ENCODE data around the gene CEP192.

The CEP192 gene

DNA sequence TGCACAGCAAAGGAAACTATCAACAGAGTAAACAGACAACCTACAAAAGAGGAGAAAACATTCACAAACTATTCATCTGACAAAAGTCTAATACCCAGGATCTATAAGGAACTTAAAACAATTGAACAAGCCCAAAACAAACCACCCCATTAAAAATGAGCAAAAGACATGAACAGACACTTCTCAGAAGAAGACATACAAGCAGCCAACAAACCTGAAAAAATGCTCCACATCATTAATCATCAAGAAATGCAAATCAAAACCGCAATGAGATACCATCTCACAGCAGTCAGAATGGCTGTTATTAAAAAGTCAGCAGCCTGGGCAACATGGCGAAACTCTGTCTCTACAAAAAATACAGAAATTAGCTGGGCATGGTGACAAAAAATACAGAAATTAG is 117.2 kb downstream of the CEP192 start:
- Histone ChIP-seq H3K27me3 (replicated peaks; ENCODE audit: control insufficient read depth, insufficient read depth, low read length) (no peaks in the 10 kb centered on the region), H3K9me3 (ENCODE audit: control insufficient read depth, low read length) (no peaks in the 10 kb centered on the region), H3K4me1 (ENCODE audit: control insufficient read depth, insufficient read depth, low read length) (no peaks in the 10 kb centered on the region), H3K4me3 (ENCODE audit: low read length) (no peak overlapping the region), H3K36me3 (ENCODE audit: control insufficient read depth, insufficient read depth, low read length, severe bottlenecking) (peaks cover 58% of the 10 kb centered on the region), H3K9ac (ENCODE audit: low read length) (no peak overlapping the region)
- no peak for DNase-seq (ENCODE audit: low read depth)

DNA sequence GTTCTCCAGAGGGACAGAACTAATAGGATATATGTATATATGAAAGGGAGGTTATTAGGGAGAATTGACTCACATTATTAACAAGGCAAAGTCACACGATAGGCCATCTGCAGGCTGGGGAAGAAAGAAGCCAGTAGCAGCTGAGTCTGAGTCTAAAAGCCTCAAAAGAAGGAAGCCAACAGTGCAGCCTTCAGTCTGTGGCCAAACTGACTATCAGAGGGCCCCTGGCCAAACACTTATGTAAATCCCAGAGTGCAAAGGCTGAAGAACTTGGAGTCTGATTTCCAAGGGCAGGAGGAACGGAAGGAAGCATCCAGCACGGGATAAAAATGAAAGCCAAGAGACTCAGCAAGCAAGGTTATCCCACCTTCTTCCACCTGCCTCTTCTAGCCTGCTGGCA is 119.4 kb downstream of the CEP192 start:
- Histone ChIP-seq H3K4me1 (ENCODE audit: control insufficient read depth, insufficient read depth, low read length) (no peaks in the 10 kb centered on the region), H3K9me3 (ENCODE audit: control insufficient read depth, low read length) (no peaks in the 10 kb centered on the region), H3K27me3 (replicated peaks; ENCODE audit: control insufficient read depth, insufficient read depth, low read length) (no peaks in the 10 kb centered on the region), H3K36me3 (ENCODE audit: control insufficient read depth, insufficient read depth, low read length, severe bottlenecking) (peaks cover 50% of the 10 kb centered on the region), H3K4me3 (ENCODE audit: low read length) (no peak overlapping the region), H3K9ac (ENCODE audit: low read length) (no peak overlapping the region)
- no peak for DNase-seq (ENCODE audit: low read depth)

DNA sequence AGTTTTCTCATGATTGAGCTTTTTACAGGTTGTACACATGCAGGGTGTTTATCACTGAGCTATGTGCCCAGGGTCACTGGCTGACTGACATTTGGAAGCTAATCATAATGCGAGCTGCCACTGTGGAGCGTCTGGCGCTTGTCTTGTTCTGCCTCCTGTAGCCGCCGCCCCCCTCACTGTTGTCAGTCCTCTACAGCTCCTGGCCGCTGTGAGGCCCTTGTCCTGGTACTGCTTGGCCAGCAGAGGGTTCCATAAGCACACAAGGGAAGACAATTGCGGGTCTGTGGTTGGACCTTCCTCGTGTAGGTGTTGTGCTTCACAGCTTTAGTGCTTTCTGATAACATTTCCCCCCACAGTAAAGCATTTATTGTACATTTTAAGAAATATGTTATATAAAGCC is 121.8 kb downstream of the CEP192 start:
- Histone ChIP-seq H3K9ac (ENCODE audit: low read length) (no peak overlapping the region), H3K9me3 (ENCODE audit: control insufficient read depth, low read length) (no peaks in the 10 kb centered on the region), H3K4me3 (ENCODE audit: low read length) (no peak overlapping the region), H3K36me3 (ENCODE audit: control insufficient read depth, insufficient read depth, low read length, severe bottlenecking) (peaks cover 49% of the 10 kb centered on the region), H3K4me1 (ENCODE audit: control insufficient read depth, insufficient read depth, low read length) (no peaks in the 10 kb centered on the region), H3K27me3 (replicated peaks; ENCODE audit: control insufficient read depth, insufficient read depth, low read length) (no peaks in the 10 kb centered on the region)
- DNase-seq (ENCODE audit: low read depth), result peak; percentile 17

DNA sequence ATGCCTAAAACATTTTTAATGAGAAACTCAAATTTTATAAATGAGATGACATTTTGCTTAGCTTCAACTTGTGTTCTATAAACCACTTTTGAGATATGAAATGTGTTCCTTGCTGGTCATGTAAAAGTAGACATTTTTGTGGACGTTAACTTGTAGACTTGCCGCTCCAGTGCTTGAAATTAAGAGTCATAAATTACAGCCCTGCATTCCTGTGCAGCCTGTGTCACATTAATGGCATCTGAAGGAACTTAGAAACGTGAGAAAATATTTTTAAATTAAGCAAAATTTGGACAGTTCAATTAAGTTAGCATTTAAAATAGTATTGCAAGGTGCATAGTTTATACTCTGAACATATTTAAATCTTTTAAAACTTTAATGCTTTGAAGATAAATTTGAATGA is 129.1 kb downstream of the CEP192 start:
- peaks cover 21% of the 10 kb centered on the region for H3K4me1 ChIP-seq (ENCODE audit: control insufficient read depth, insufficient read depth, low read length)
- no peaks in the 10 kb centered on the region for H3K9me3 ChIP-seq (ENCODE audit: control insufficient read depth, low read length)
- H3K4me3 ChIP-seq (ENCODE audit: low read length), result no peak overlapping the region
- H3K9ac ChIP-seq (ENCODE audit: low read length), result no peak overlapping the region
- no peaks in the 10 kb centered on the region for H3K27me3 ChIP-seq (replicated peaks; ENCODE audit: control insufficient read depth, insufficient read depth, low read length)
- no peak for DNase-seq (ENCODE audit: low read depth)
- peaks cover 36% of the 10 kb centered on the region for H3K36me3 ChIP-seq (ENCODE audit: control insufficient read depth, insufficient read depth, low read length, severe bottlenecking)

DNA sequence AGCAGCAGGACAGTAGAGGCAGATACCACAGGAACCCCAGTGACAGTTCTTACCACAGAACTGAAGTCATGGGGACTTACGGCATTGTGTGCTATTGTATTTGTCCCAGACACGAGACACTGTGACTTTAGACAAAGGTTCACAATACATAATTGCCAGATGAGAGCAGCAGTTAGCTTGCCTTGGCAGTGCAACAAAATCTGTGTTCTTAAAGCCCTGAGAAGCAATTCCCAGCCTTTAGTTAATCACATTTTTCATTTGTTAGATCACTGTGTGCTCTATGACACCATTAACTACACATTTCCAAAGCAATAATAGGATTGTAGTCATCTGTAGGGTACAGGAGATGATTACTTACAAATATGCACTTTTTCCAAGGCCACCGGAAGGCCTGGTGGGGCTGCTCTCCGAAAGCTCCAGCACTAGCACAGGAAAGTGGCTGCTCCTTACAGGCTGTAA is 129.8 kb downstream of the CEP192 start:
- Histone ChIP-seq H3K4me1 (ENCODE audit: control insufficient read depth, insufficient read depth, low read length) (peaks cover 25% of the 10 kb centered on the region), H3K9ac (ENCODE audit: low read length) (peak overlapping the region; percentile 2), H3K4me3 (ENCODE audit: low read length) (peak overlapping the region; percentile 0), H3K9me3 (ENCODE audit: control insufficient read depth, low read length) (no peaks in the 10 kb centered on the region), H3K27me3 (replicated peaks; ENCODE audit: control insufficient read depth, insufficient read depth, low read length) (no peaks in the 10 kb centered on the region), H3K36me3 (ENCODE audit: control insufficient read depth, insufficient read depth, low read length, severe bottlenecking) (peaks cover 29% of the 10 kb centered on the region)
- DNase-seq (ENCODE audit: low read depth), result peak; percentile 69

DNA sequence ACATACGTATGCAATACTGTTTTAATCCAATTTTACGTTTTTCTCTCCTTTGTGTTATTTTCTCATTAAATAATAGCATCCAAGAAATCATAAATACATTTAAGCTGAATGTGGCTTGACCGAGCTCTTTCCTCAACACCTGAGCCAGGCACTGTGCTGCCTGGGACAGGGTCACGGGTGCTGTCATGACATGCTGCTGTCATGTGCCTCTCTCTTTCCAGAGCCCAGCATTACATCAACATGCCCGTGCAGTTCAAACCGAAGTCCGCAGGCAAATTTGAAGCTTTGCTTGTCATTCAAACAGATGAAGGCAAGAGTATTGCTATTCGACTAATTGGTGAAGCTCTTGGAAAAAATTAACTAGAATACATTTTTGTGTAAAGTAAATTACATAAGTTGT is 133.2 kb downstream of the CEP192 start:
- Histone ChIP-seq H3K4me1 (ENCODE audit: control insufficient read depth, insufficient read depth, low read length) (peaks cover 25% of the 10 kb centered on the region), H3K27me3 (replicated peaks; ENCODE audit: control insufficient read depth, insufficient read depth, low read length) (no peaks in the 10 kb centered on the region), H3K4me3 (ENCODE audit: low read length) (no peak overlapping the region), H3K36me3 (ENCODE audit: control insufficient read depth, insufficient read depth, low read length, severe bottlenecking) (peaks cover 17% of the 10 kb centered on the region), H3K9me3 (ENCODE audit: control insufficient read depth, low read length) (no peaks in the 10 kb centered on the region), H3K9ac (ENCODE audit: low read length) (no peak overlapping the region)
- no peak for DNase-seq (ENCODE audit: low read depth)

DNA sequence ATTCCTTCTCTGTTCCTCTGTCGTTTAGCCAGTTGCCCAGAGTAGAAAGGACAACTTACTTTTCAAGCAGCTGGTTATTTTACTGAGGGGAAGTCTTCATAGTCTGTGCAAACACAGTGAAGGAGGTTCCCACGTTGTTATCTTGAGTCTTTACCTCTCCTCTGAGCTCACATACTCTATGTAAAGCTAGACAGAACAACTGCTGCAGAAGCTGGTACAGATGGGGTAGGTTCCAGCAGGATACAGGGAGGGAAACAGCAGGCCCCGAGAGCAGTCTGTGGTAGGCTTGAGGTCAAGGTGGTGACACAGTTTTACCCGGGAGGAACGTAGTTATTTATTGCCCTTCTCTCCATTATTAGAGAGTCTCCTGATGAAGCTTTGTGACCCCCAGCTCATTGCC is 134.0 kb downstream of the CEP192 start:
- Histone ChIP-seq H3K4me1 (ENCODE audit: control insufficient read depth, insufficient read depth, low read length) (peaks cover 20% of the 10 kb centered on the region), H3K27me3 (replicated peaks; ENCODE audit: control insufficient read depth, insufficient read depth, low read length) (no peaks in the 10 kb centered on the region), H3K36me3 (ENCODE audit: control insufficient read depth, insufficient read depth, low read length, severe bottlenecking) (peaks cover 17% of the 10 kb centered on the region), H3K9ac (ENCODE audit: low read length) (no peak overlapping the region), H3K9me3 (ENCODE audit: control insufficient read depth, low read length) (no peaks in the 10 kb centered on the region), H3K4me3 (ENCODE audit: low read length) (no peak overlapping the region)
- no peak for DNase-seq (ENCODE audit: low read depth)

DNA sequence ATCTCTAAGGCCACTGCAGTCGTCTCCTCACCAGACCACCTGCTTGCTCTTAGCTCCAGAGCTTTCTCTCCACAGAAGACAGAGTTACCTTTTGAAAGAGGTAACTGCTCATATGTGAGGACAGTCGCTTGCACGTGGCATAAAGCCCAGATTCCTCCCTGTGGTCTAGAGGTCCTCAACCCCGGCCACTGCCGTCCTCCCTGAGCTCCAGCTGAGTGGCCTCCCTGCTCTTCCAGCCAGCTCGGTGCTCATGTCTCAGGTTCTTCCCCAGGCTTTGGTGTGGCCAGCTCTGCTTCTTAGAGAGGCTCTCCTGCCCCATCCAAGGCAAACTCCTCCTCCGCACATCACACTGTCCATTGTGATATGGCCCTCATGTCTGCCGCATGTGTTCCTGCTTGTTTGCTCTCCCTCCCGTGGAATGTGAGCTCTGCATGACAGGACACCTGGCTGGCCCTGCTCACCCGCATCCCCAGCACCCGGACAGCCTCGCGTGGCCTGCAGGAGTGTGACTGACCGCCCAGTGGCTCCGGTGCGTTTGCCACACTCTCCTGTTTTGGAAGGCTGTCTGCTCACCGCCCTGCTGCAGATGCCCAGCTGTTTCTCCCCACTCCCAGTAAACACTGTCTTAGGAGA is 135.9 kb downstream of the CEP192 start:
- no peak overlapping the region for H3K4me3 ChIP-seq (ENCODE audit: low read length)
- no peaks in the 10 kb centered on the region for H3K27me3 ChIP-seq (replicated peaks; ENCODE audit: control insufficient read depth, insufficient read depth, low read length)
- DNase-seq (ENCODE audit: low read depth), result no peak
- H3K4me1 ChIP-seq (ENCODE audit: control insufficient read depth, insufficient read depth, low read length), result peaks cover 4% of the 10 kb centered on the region
- H3K9me3 ChIP-seq (ENCODE audit: control insufficient read depth, low read length), result no peaks in the 10 kb centered on the region
- H3K36me3 ChIP-seq (ENCODE audit: control insufficient read depth, insufficient read depth, low read length, severe bottlenecking), result peaks cover 17% of the 10 kb centered on the region
- H3K9ac ChIP-seq (ENCODE audit: low read length), result no peak overlapping the region

DNA sequence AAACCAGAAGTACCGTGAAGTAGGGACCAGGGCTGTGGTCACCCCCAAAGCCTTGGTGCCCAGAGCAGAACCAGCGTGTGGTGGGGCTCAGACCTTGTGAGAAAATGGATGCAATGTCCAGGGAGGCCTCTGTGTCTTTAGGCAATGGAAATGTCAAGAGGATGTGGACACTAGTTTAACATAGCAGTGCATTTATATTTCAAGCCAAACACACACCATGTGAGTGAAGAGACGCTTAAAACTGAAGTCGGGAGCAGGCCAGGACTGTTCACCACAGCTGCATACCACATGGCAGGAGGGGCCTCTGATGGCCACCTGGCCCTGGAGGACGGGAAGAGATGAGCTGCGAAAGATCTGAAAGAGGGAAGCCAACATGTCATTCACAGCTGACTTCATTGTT is 140.1 kb downstream of the CEP192 start:
- Histone ChIP-seq H3K4me3 (ENCODE audit: low read length) (no peak overlapping the region), H3K4me1 (ENCODE audit: control insufficient read depth, insufficient read depth, low read length) (peaks cover 4% of the 10 kb centered on the region), H3K9me3 (ENCODE audit: control insufficient read depth, low read length) (no peaks in the 10 kb centered on the region), H3K27me3 (replicated peaks; ENCODE audit: control insufficient read depth, insufficient read depth, low read length) (no peaks in the 10 kb centered on the region), H3K36me3 (ENCODE audit: control insufficient read depth, insufficient read depth, low read length, severe bottlenecking) (peaks cover 10% of the 10 kb centered on the region), H3K9ac (ENCODE audit: low read length) (no peak overlapping the region)
- DNase-seq (ENCODE audit: low read depth), result no peak

DNA sequence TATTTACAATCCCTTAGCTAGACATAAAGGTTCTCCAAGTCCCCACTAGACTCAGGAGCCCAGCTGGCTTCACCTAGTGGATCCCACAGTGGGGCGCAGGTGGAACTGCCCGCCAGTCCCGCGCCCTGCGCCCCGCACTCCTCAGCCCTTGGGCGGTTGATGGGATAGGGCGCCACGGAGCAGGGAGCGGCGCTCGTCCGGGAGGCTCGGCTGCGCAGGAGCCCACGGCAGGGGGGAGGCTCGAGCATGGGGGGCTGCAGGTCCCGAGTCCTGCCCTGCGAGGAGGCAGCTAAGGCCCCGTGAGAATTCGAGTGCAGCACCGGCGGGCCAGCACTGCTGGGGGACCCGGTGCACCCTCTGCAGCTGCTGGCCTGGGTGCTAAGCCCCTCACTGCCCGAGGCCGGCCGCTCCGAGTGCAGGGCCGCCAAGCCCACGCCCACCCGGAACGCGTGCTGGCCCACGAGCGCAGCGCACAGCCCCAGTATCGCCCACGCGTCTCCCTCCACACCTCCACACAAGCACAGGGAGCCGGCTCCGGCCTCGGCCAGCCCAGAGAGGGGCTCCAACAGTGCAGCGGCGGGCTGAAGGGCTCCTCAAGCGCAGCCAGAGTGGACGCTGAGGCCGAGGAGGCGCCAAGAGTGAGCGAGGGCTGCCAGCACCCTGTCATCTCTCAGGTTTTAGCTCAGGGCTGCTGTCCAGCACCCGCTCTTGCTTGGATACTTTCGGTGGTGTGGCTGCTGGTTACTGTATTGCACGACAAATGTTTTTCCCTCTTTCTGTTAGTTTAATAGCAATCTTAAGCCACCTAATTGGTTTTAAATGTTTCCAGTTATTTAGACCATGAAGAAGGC is 143.6 kb downstream of the CEP192 start:
- Histone ChIP-seq H3K27me3 (replicated peaks; ENCODE audit: control insufficient read depth, insufficient read depth, low read length) (no peaks in the 10 kb centered on the region), H3K36me3 (ENCODE audit: control insufficient read depth, insufficient read depth, low read length, severe bottlenecking) (no peaks in the 10 kb centered on the region), H3K4me1 (ENCODE audit: control insufficient read depth, insufficient read depth, low read length) (peaks cover 10% of the 10 kb centered on the region), H3K4me3 (ENCODE audit: low read length) (no peak overlapping the region), H3K9ac (ENCODE audit: low read length) (no peak overlapping the region), H3K9me3 (ENCODE audit: control insufficient read depth, low read length) (no peaks in the 10 kb centered on the region)
- DNase-seq (ENCODE audit: low read depth), result no peak

DNA sequence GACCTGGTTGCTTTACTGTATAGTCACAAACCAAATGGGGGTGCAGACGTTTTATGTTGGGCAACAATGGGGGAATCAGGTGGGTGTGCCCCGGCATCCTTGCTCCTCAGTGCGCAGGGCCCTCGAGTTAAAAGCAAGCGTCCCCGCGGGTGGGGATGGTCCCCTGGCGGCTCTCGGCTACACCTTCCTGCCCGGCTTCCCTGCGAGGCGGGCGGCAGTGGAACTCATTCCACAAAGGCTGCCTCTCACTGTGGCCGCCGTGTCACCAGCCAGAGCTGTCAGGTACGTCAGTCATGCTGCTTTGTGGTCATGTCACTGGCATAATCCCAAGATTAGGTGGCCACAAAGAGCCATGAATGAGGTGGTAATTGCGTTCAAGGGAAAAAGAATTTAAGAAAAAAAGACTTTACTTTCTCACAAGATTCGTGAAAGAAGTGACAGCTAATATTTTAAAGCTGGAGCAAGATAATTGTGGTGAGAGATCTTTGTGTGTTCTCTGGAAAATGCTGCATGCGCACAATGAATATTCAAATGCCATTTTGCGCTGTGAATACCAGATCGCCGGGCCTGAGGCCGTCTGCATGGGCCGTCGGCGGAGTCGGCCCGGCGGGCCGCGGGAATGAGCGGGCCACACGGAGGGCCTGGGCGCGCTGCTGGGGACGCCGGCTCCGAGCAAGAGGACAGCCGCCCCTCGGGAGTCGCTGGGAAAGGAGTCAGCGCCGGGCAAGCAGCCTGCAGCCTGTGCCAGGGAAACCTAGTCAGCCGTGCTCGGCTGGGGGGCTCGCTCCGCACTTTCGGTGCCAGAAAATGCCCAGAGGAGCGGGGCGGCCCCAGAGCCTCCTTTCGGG is 145.1 kb downstream of the CEP192 start:
- H3K4me3 ChIP-seq (ENCODE audit: low read length), result peak overlapping the region; percentile 90
- peak overlapping the region; percentile 90 for H3K9ac ChIP-seq (ENCODE audit: low read length)
- H3K36me3 ChIP-seq (ENCODE audit: control insufficient read depth, insufficient read depth, low read length, severe bottlenecking), result no peaks in the 10 kb centered on the region
- DNase-seq (ENCODE audit: low read depth), result peak; percentile 36
- H3K4me1 ChIP-seq (ENCODE audit: control insufficient read depth, insufficient read depth, low read length), result peaks cover 10% of the 10 kb centered on the region
- no peaks in the 10 kb centered on the region for H3K9me3 ChIP-seq (ENCODE audit: control insufficient read depth, low read length)
- H3K27me3 ChIP-seq (replicated peaks; ENCODE audit: control insufficient read depth, insufficient read depth, low read length), result no peaks in the 10 kb centered on the region
